Measurements from ENCODE around the gene TBC1D30.

Gene TBC1D30

DNA sequence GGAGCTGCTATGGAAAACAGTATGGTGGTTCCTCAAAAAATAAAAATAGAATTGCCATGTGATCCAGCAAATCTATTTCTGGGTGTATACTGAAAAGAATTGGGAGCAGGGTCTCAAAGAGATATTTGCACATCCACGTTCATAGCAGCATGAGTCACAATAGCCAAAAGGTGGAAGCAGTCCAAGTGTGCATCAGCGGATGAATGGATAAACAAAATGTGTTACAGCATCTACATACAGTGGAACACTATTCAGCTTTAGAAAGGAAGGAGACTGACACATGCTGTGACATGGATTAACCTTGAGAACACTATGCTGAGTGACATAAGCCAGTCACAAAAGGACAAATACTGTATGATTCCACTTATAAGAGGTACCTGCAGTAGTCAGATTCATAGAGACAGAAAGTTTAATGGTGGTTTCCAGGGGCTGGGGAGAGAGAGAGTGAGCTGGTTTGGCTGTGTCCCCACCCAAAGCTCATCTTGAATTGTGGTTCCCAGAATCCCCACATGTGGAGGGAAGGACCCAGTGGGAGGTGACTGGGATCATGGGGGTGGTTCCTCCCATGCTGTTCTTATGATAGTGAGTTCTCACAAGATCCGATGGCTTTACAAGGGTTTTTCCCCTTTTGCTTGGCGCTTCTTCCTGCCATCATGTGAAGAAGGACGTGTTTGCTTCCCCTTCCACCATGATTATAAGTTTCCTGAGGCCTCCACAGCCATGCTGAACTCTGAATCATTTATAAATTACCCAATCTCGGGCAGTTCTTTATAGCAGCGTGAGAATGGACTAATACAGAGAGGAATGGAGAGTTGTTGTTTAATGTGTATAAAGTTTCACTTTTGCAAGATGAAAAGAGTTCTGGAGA, 17.6 kb upstream of the TBC1D30 start:
- TF ChIP-seq, protein P1, sequence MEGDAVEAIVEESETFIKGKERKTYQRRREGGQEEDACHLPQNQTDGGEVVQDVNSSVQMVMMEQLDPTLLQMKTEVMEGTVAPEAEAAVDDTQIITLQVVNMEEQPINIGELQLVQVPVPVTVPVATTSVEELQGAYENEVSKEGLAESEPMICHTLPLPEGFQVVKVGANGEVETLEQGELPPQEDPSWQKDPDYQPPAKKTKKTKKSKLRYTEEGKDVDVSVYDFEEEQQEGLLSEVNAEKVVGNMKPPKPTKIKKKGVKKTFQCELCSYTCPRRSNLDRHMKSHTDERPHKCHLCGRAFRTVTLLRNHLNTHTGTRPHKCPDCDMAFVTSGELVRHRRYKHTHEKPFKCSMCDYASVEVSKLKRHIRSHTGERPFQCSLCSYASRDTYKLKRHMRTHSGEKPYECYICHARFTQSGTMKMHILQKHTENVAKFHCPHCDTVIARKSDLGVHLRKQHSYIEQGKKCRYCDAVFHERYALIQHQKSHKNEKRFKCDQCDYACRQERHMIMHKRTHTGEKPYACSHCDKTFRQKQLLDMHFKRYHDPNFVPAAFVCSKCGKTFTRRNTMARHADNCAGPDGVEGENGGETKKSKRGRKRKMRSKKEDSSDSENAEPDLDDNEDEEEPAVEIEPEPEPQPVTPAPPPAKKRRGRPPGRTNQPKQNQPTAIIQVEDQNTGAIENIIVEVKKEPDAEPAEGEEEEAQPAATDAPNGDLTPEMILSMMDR (IDR thresholded peaks at IDR 0.05; ENCODE audit: insufficient read depth, low read depth, low read length, missing control alignments) = no peak
- DNase-seq (ENCODE audit: low read depth) = peak; percentile 60
- H3K4me3 ChIP-seq (ENCODE audit: low read length) = no peak overlapping the region

DNA sequence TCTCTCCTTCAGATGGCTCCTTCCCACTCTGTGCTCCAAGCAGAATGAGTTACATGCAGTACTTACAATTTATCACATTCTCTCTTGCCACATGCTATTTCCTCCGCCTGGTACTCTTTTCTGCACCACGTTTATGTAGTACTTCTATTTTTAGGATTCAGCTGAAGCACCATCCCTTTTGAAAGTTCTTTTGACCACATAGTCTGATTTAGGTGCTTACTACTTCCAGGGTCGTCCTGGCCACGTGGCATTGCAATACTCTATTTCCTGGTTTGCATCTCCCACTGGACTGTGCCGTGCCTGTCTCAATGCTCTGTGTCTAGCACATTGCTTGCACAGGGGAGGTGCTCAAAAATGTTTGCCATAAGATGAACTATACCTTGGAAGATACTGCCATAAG, 16.3 kb upstream of the TBC1D30 start:
- no peak overlapping the region for H3K4me3 ChIP-seq (ENCODE audit: low read length)
- no peak for DNase-seq (ENCODE audit: low read depth)
- TF ChIP-seq, protein P1 (IDR thresholded peaks at IDR 0.05; ENCODE audit: insufficient read depth, low read depth, low read length, missing control alignments) = no peak

DNA sequence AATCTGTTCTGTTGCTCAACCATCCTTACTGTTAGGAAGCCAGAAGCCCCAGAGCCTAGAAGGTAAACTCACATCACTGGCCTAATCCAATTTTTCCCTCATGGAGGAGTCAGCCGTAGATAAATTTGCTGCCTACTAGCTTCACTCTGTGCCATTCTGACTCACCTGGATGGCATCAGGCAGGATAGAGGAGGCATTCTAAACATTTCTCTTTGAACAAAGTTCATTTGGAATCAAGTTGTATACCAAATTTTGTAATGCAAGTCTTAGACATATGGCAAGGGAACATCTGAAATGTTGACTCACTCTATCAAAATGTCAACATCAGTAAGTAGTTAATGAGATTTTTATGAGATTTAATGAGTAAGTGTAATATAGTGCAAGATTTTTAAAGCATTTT, 13.6 kb upstream of the TBC1D30 start:
- H3K4me3 ChIP-seq (ENCODE audit: low read length) = no peak overlapping the region
- no peak for DNase-seq (ENCODE audit: low read depth)
- TF ChIP-seq, protein P1 (IDR thresholded peaks at IDR 0.05; ENCODE audit: insufficient read depth, low read depth, low read length, missing control alignments) = no peak

DNA sequence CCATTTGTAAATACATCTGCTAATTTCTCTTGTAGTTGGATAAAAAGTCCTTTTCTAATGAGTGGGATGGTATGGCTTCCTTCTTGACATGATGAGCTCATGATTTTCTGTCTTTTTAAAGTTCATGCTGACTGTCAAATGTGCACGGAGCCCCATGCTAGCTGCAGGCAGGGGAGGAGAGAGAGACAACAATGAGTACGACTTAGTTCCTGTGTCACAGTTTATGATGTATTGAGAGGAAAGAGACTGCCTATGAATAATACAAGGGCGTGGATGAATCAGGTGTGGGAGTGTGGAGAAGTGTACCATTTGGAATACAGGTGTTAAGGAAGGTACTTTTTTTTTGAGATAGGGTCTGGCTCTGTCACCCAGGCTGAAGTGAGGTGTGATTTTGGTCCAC, 10.7 kb upstream of the TBC1D30 start:
- peak; percentile 56 for DNase-seq (ENCODE audit: low read depth)
- TF ChIP-seq, protein P1 (IDR thresholded peaks at IDR 0.05; ENCODE audit: insufficient read depth, low read depth, low read length, missing control alignments) = no peak
- H3K4me3 ChIP-seq (ENCODE audit: low read length) = no peak overlapping the region

DNA sequence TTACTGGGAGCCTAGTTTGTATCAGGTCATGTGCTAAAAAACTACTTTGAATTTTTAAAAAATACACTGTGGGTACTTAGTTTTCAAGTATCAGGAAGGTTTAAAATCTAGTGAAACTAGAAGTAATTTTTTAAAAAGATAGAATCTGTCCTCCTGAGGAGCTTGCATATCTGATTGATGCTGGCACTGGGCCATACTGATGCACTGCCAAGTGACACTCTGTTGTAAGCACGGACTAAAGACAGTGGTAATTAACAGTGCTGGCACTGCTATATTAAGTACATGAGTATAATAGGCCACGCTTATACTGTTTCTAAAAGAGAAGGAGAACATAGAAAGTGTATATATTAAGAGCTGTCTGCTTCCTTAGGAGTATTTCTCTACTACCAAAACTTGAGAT, 10.0 kb upstream of the TBC1D30 start:
- TF ChIP-seq, protein P1 (IDR thresholded peaks at IDR 0.05; ENCODE audit: insufficient read depth, low read depth, low read length, missing control alignments) = no peak
- DNase-seq (ENCODE audit: low read depth) = no peak

DNA sequence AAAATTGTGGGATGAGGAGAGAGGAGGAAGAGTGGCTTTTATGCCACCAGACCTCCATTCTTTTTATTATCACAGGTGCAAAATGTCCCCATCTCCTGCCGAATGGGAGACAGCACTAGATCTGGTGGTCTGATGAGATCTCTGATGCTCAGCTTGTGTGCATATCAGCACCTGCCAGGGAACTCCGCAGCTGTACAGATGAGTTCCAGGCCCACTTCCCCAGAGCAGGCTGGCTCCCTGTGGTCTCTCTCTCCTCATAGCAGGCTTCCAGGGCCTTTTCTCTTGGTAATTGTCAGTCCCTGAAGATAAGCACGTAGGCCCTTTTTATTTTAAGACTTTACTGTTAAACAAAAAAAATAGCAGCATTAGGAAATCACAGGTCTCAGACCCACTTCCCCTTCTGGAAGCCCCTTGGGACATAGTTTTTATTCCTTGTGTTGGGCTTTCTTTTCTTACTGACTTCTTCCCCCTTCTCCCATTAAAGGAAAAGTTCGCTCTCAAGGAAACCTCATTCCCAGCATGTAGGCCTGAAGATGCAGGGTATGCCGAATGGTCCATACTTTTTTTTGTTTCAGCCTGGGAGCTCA, 4.5 kb upstream of the TBC1D30 start:
- DNase-seq (ENCODE audit: low read depth) = no peak
- TF ChIP-seq, protein P1 (IDR thresholded peaks at IDR 0.05; ENCODE audit: insufficient read depth, low read depth, low read length, missing control alignments) = no peak

More for the DNA sequence above, 10.0 kb upstream of the TBC1D30 start:
- H3K4me3 ChIP-seq (ENCODE audit: low read length) = no peak overlapping the region

More for the DNA sequence above, 4.5 kb upstream of the TBC1D30 start:
- no peak overlapping the region for H3K4me3 ChIP-seq (ENCODE audit: low read length)

All from epithelial cell of esophagus (primary cell).